ENCODE data around the gene KSR1. TPM values are rescaled to one million over a fixed set of nuclear protein-coding genes. Genes with fewer than 3 reads are reported as not detected.
"Not testable (repeated sequence)": the region's sequence is repeated elsewhere in the genome, so short reads cannot be mapped to it uniquely, and the experiment has no call there.

Gene KSR1
- total RNA-seq: 10 to 100 TPM; 26.6 to 64.4 (median 42.2) TPM

DNA sequence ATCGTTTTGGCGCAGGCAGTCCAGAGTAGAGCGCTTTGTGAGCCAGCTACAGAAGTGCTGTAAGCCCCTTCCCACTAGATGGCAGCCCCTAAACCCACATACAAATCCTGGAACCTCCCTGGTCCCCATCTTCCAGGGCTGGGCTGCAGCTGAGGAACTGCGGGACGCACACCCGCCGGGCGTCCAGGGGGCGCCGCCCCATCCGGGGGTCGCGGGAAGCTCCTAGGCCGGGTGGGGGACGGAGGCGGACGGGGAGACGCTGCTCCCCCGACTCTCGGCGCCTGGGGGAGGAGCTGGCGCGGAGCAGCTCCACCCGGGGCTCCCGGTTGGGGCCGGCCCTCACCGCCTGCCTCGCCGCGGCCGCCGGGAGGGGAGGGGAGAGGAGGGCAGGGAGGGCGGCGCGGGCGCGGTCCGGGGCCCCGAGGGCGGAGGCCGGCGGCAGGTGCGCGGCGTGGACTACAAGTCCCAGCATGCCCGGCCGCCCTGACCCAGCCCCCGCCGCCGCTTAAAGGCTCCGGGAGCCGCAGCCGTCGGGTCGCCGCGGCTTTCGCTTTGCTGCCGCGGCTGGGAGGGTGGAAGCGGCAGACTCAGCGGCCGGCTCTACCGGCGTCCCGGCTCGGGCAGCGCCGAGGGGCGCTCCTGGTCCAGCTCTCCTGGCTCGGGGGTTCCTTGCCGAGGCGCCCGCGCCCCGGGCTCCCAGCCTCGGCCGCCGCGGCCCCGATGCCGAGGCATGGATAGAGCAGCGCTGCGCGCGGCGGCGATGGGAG, at the start of gene KSR1:
TSS of gene KSR1 (plus strand) at position 535 of the 767 bp plus-strand sequence. CDS start at position 731, 196 bp downstream.
- H3K36me3 ChIP-seq: no peaks in the 10 kb centered on the region
- H3K4me3 ChIP-seq: peak within 1 kb of the TSS; percentile 78 to 92 (median 87)
- H3K27ac ChIP-seq: peak within 1 kb of the TSS; percentile 74 to 84 (median 78)
- peaks cover 0 to 16% (median 3%) of the 10 kb centered on the region in 4 donors for H3K4me1 ChIP-seq
- TF ChIP-seq POLR2A (IDR thresholded peaks at IDR 0.05): peak; percentile 59 to 69
- TF ChIP-seq, protein P1, sequence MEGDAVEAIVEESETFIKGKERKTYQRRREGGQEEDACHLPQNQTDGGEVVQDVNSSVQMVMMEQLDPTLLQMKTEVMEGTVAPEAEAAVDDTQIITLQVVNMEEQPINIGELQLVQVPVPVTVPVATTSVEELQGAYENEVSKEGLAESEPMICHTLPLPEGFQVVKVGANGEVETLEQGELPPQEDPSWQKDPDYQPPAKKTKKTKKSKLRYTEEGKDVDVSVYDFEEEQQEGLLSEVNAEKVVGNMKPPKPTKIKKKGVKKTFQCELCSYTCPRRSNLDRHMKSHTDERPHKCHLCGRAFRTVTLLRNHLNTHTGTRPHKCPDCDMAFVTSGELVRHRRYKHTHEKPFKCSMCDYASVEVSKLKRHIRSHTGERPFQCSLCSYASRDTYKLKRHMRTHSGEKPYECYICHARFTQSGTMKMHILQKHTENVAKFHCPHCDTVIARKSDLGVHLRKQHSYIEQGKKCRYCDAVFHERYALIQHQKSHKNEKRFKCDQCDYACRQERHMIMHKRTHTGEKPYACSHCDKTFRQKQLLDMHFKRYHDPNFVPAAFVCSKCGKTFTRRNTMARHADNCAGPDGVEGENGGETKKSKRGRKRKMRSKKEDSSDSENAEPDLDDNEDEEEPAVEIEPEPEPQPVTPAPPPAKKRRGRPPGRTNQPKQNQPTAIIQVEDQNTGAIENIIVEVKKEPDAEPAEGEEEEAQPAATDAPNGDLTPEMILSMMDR (IDR thresholded peaks at IDR 0.05): peak; percentile 5 to 28 (median 23)
- peak; percentile 88 to 95 (median 89) for DNase-seq
- H3K9me3 ChIP-seq: no peaks in the 10 kb centered on the region
- H3K27me3 ChIP-seq: no peaks in the 10 kb centered on the region

DNA sequence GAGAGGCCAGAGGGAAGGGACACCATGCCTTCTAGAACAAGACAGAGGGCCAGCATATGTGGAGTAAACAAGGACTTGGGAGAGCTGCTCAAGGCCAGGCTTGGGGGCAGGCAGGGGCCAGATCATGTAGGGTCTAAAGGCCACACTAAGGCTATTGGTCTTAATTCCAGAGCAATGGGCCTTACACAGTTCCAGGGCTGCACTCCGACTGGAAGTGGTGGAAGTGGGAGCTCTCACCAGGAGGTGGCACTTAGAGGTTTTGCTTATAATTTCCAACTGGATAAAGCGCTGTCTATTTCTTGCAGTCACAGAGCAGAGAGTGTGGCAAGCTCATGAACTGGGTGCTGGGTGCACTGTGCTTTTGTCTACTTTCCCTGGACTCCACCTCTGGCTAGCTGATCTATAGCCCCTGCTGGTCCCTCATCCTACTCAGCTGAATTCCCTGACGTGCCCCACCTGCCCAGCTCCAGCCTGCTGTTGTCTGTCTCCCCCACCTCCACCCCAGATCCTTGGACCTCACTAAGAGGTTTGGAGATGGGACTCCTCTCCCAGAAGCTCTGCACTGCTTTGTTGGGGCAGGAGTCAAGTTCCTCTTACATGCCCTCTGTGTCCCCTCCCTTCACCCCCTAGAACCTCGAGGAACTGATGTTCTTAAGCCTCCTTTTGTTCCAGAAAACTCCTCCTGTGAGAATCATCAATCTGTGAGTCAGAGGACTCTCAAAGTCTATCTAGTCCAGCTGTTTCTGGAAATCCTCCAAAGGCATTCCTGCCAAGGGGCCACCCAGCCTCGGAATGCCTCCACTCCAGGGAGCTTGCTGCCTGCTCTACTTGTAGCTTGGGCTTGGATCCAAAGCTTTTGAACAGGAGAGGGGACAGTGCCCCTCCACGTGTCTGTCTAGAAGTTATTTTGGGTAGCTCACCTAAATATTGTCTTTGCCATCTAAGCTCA, 48.1 kb upstream of the KSR1 start:
- no peak overlapping the region for H3K4me3 ChIP-seq
- no peaks in the 10 kb centered on the region for H3K9me3 ChIP-seq
- no peaks in the 10 kb centered on the region for H3K36me3 ChIP-seq
- no peaks in the 10 kb centered on the region for H3K27me3 ChIP-seq
- H3K27ac ChIP-seq: no peak overlapping the region
- no peak for DNase-seq
- no peaks in the 10 kb centered on the region for H3K4me1 ChIP-seq
- TF ChIP-seq, protein P1 (IDR thresholded peaks at IDR 0.05): no peak
- TF ChIP-seq POLR2A (IDR thresholded peaks at IDR 0.05): no peak

DNA sequence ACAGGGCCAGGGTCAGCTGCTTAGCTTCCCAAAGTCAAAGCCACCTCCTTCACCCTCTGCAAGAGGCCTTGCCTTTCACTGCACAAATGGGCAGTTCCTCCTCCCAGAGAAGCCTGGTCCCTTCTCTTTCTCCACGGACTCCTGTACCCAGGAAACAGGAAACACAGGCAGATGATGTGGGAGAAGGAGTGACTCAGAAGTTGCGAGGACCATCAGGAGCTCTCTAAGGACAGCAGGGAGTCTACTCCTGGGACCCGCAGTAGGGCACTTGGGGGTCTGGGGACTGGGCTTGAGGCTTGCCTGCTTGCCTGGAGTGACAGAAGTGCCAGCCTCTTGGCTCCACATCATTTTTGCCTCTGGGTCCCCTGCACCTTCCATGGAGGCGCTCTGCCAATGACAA, 47.4 kb upstream of the KSR1 start:
- Histone ChIP-seq H3K4me3 (no peak overlapping the region), H3K4me1 (no peaks in the 10 kb centered on the region), H3K27me3 (no peaks in the 10 kb centered on the region), H3K9me3 (no peaks in the 10 kb centered on the region), H3K36me3 (no peaks in the 10 kb centered on the region), H3K27ac (no peak overlapping the region)
- TF ChIP-seq POLR2A (IDR thresholded peaks at IDR 0.05): no peak
- TF ChIP-seq, protein P1 (IDR thresholded peaks at IDR 0.05): no peak
- no peak for DNase-seq

DNA sequence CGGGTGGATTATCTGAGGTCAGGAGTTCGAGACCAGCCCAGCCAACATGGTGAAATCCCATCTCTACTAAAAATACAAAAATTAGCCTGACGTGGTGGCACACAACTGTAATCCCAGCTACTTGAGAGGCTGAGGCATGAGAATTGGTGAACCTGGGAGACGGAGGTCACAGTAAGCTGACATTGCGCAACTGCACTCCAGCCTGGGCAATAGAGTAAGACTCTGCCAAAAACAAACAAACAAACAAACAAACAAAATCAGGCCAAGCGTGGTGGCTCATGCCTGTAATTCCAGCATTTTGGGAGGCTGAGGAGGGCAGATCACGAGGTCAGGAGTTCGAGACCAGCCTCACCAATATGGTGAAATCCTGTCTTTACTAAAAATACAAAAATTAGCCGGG, 44.1 kb upstream of the KSR1 start:
- H3K36me3 ChIP-seq, H3K9me3 ChIP-seq, DNase-seq, H3K4me3 ChIP-seq, H3K27me3 ChIP-seq, H3K4me1 ChIP-seq, H3K27ac ChIP-seq: not testable (repeated sequence)

DNA sequence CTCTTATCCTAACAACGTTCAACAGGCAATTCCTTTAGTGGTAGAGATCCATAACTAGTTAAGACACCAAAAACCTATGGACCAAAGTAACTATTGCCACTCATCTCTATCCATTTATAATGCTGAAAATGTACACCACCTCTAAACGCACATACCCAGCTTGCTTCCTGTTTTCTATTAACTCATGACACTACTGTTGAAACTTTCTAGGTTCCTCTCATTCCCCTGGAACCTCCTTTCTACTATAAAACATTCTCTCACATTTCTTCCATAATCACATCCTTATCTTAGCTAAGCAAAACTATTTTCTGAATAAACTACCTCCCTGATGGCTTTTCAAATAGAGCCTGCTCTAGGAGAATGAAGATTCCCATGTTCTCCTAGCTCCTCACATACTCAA, 42.9 kb upstream of the KSR1 start:
- TF ChIP-seq, protein P1 (IDR thresholded peaks at IDR 0.05): no peak
- no peak for TF ChIP-seq POLR2A (IDR thresholded peaks at IDR 0.05)
- no peak for DNase-seq
- Histone ChIP-seq H3K4me3 (no peak overlapping the region), H3K27me3 (no peaks in the 10 kb centered on the region), H3K4me1 (no peaks in the 10 kb centered on the region), H3K36me3 (no peaks in the 10 kb centered on the region), H3K9me3 (no peaks in the 10 kb centered on the region), H3K27ac (no peak overlapping the region)

DNA sequence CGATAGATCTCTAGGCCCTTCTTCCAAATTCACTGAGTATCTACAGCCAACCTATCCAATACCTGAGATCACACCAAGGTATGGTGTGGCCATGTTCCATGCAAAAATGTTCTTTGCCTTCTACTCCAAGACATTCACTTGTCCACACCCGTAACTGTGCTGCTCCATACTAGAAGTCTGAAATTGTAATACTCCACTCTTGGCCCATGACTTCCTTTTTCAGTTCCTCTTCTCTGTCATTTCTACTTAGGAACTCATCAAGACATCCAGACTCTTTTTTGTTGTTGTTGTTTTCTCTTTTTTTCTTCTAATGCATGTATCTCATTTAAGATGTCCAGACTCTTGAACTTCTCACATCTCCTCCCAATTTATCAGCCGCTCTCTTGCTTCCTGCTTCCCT, 42.5 kb upstream of the KSR1 start:
- Histone ChIP-seq H3K36me3 (no peaks in the 10 kb centered on the region), H3K27ac (no peak overlapping the region), H3K9me3 (no peaks in the 10 kb centered on the region), H3K27me3 (no peaks in the 10 kb centered on the region), H3K4me1 (no peaks in the 10 kb centered on the region), H3K4me3 (no peak overlapping the region)
- no peak for DNase-seq
- TF ChIP-seq, protein P1 (IDR thresholded peaks at IDR 0.05): no peak
- no peak for TF ChIP-seq POLR2A (IDR thresholded peaks at IDR 0.05)

Measured in Peyer's patch (tissue), 4 donors.